ENCODE measurements around the gene PKNOX2.

Gene PKNOX2

DNA sequence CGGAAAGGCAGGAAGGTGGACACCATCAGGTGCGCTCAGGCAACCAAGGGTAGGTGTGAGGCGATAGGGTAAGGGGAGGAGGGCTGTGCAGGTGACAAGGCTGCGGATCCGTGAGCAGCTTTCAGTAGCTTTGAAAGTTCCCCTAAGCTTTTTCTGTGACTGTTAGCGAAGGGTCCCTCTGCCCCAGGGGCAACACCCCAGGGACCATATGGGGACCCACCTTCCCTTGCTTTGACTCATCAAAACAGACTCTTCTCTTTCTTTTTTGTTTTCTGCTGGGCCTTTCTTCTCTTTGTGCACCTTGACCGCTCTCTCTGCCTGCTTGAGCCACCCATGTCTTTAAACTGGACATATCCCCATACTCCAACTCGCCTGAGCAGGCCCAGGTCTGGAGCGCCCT lies 194.6 kb downstream of the PKNOX2 start:
- H3K27ac ChIP-seq (replicated peaks): no peak overlapping the region
- TF ChIP-seq, protein P1, sequence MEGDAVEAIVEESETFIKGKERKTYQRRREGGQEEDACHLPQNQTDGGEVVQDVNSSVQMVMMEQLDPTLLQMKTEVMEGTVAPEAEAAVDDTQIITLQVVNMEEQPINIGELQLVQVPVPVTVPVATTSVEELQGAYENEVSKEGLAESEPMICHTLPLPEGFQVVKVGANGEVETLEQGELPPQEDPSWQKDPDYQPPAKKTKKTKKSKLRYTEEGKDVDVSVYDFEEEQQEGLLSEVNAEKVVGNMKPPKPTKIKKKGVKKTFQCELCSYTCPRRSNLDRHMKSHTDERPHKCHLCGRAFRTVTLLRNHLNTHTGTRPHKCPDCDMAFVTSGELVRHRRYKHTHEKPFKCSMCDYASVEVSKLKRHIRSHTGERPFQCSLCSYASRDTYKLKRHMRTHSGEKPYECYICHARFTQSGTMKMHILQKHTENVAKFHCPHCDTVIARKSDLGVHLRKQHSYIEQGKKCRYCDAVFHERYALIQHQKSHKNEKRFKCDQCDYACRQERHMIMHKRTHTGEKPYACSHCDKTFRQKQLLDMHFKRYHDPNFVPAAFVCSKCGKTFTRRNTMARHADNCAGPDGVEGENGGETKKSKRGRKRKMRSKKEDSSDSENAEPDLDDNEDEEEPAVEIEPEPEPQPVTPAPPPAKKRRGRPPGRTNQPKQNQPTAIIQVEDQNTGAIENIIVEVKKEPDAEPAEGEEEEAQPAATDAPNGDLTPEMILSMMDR (IDR thresholded peaks at IDR 0.05; ENCODE audit: insufficient read depth, low read length): no peak
- TF ChIP-seq POLR2AphosphoS5 (IDR thresholded peaks at IDR 0.05; ENCODE audit: low read depth) (no peak), GABPA (IDR thresholded peaks at IDR 0.05; ENCODE audit: low read depth) (no peak)
- TF ChIP-seq, protein P2, sequence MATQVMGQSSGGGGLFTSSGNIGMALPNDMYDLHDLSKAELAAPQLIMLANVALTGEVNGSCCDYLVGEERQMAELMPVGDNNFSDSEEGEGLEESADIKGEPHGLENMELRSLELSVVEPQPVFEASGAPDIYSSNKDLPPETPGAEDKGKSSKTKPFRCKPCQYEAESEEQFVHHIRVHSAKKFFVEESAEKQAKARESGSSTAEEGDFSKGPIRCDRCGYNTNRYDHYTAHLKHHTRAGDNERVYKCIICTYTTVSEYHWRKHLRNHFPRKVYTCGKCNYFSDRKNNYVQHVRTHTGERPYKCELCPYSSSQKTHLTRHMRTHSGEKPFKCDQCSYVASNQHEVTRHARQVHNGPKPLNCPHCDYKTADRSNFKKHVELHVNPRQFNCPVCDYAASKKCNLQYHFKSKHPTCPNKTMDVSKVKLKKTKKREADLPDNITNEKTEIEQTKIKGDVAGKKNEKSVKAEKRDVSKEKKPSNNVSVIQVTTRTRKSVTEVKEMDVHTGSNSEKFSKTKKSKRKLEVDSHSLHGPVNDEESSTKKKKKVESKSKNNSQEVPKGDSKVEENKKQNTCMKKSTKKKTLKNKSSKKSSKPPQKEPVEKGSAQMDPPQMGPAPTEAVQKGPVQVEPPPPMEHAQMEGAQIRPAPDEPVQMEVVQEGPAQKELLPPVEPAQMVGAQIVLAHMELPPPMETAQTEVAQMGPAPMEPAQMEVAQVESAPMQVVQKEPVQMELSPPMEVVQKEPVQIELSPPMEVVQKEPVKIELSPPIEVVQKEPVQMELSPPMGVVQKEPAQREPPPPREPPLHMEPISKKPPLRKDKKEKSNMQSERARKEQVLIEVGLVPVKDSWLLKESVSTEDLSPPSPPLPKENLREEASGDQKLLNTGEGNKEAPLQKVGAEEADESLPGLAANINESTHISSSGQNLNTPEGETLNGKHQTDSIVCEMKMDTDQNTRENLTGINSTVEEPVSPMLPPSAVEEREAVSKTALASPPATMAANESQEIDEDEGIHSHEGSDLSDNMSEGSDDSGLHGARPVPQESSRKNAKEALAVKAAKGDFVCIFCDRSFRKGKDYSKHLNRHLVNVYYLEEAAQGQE (IDR thresholded peaks at IDR 0.05; ENCODE audit: insufficient replicate concordance, low read depth): no peak
- DNase-seq (ENCODE audit: low read depth in 1 of 2, low spot score in 1 of 2): no peak
- H3K27me3 ChIP-seq (ENCODE audit: insufficient read depth, poor library complexity, severe bottlenecking): peaks cover 3% of the 10 kb centered on the region
- H3K4me3 ChIP-seq (replicated peaks; ENCODE audit: insufficient read depth, low read length): no peak overlapping the region

GRCh38 chr11:125360066-125360465 lies 195.5 kb downstream of the PKNOX2 start:
- H3K27me3 ChIP-seq (ENCODE audit: insufficient read depth, poor library complexity, severe bottlenecking): peaks cover 6% of the 10 kb centered on the region
- no peak for DNase-seq (ENCODE audit: low read depth in 1 of 2, low spot score in 1 of 2)
- no peak overlapping the region for H3K27ac ChIP-seq (replicated peaks)
- TF ChIP-seq POLR2AphosphoS5 (IDR thresholded peaks at IDR 0.05; ENCODE audit: low read depth) (no peak), GABPA (IDR thresholded peaks at IDR 0.05; ENCODE audit: low read depth) (no peak), SPI1 (IDR thresholded peaks at IDR 0.05; ENCODE audit: borderline replicate concordance, low read depth) (no peak)
- TF ChIP-seq, protein P1 (IDR thresholded peaks at IDR 0.05; ENCODE audit: insufficient read depth, low read length): no peak
- TF ChIP-seq, protein P2 (IDR thresholded peaks at IDR 0.05; ENCODE audit: insufficient replicate concordance, low read depth): no peak
- H3K4me3 ChIP-seq (replicated peaks; ENCODE audit: insufficient read depth, low read length): no peak overlapping the region

DNA sequence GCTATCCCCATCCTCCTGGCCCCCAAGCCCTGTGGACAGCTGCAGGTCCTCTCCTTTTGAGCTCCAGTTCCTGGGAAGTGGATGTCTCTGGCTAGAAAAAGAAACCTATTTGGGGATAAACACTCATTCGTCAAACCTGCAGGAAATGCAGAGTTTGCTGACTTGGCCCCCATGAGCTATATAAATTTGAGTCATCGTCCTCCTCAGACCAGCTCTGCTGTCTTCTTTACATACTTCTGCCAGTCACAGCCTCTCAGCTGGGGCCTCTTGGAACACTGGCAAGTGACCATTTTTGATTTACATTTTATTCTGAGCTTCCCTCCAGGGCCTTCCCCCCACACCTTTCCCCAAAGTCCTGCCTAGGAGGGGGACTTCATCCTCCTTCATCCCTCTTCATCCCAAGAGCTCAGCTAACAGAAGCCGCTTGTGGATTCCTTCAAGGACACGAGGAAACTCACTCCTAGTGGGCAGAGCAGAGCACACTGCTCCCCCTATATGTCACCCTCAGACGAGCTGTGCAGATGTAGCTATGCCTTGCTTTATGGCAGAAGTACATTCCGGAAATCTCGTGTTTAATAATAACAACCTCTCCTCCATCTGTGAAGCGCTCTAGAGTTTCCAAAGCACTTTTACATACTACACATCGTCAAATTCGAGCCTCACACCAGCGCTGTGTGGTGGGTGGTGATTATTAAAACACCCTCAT lies 199.7 kb downstream of the PKNOX2 start:
- H3K27me3 ChIP-seq (ENCODE audit: insufficient read depth, poor library complexity, severe bottlenecking): peaks cover 15% of the 10 kb centered on the region
- DNase-seq (ENCODE audit: low read depth in 1 of 2, low spot score in 1 of 2): no peak

More for the DNA sequence above, 199.7 kb downstream of the PKNOX2 start:
- Histone ChIP-seq H3K4me3 (replicated peaks; ENCODE audit: insufficient read depth, low read length) (no peak overlapping the region), H3K27ac (replicated peaks) (no peak overlapping the region)
- TF ChIP-seq, protein P1 (IDR thresholded peaks at IDR 0.05; ENCODE audit: insufficient read depth, low read length): no peak
- no peak for TF ChIP-seq POLR2AphosphoS5 (IDR thresholded peaks at IDR 0.05; ENCODE audit: low read depth)
- TF ChIP-seq, protein P2 (IDR thresholded peaks at IDR 0.05; ENCODE audit: insufficient replicate concordance, low read depth): no peak
- no peak for TF ChIP-seq SPI1 (IDR thresholded peaks at IDR 0.05; ENCODE audit: borderline replicate concordance, low read depth)
- no peak for TF ChIP-seq GABPA (IDR thresholded peaks at IDR 0.05; ENCODE audit: low read depth)
